ENCODE measurements around the gene PNLIPRP1. TPM values are rescaled to one million over a fixed set of nuclear protein-coding genes. Genes with fewer than 3 reads are reported as not detected.

Gene PNLIPRP1
- total RNA-seq, 1 experiment from 2014 or later: not detected

DNA sequence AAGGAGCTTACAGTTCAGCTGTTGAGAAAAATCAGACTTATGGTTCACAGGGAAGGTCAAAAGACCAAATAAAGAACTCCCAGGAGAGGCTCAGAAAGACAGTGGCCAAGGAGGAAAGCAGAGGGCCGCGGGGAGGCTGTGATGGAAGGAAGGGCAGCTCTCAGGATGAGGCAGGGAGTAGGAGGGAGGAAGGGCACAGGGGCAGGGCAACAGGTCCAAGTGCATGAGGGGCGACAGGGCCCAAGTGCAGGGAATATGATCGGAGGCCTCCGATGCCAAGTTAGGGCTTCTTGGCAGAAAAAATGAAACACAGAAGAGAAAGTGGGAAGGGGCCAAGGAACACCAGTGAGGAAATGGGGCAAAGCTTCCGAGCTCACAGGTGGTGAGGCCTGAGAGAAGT lies 16.6 kb downstream of the PNLIPRP1 start:
- no peak overlapping the region for H3K4me3 Mint-ChIP-seq
- TF ChIP-seq, protein P1, sequence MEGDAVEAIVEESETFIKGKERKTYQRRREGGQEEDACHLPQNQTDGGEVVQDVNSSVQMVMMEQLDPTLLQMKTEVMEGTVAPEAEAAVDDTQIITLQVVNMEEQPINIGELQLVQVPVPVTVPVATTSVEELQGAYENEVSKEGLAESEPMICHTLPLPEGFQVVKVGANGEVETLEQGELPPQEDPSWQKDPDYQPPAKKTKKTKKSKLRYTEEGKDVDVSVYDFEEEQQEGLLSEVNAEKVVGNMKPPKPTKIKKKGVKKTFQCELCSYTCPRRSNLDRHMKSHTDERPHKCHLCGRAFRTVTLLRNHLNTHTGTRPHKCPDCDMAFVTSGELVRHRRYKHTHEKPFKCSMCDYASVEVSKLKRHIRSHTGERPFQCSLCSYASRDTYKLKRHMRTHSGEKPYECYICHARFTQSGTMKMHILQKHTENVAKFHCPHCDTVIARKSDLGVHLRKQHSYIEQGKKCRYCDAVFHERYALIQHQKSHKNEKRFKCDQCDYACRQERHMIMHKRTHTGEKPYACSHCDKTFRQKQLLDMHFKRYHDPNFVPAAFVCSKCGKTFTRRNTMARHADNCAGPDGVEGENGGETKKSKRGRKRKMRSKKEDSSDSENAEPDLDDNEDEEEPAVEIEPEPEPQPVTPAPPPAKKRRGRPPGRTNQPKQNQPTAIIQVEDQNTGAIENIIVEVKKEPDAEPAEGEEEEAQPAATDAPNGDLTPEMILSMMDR (conservative IDR thresholded peaks at IDR 0.05): no peak

More for the DNA sequence above, 16.6 kb downstream of the PNLIPRP1 start:
- no peak overlapping the region for H4K8ac ChIP-seq (replicated peaks; ENCODE audit: insufficient read length, low read depth, low read length)
- H3K9me3 ChIP-seq (ENCODE audit: control insufficient read depth, low read depth, low read length): no peaks in the 10 kb centered on the region
- no peak overlapping the region for H2BK15ac ChIP-seq (ENCODE audit: low read depth, low read length)
- H3K9ac ChIP-seq (ENCODE audit: extremely low read depth, insufficient read length, low read length): no peak overlapping the region
- no peak overlapping the region for H3K56ac ChIP-seq (ENCODE audit: insufficient read length, low read depth, low read length)
- no peak overlapping the region for H3K4me2 ChIP-seq (ENCODE audit: insufficient read depth, insufficient read length, low read length)
- no peak overlapping the region for H3K23ac ChIP-seq (ENCODE audit: insufficient read length, low read depth, low read length)
- H4K91ac ChIP-seq (ENCODE audit: insufficient read length, low read depth, low read length): no peak overlapping the region
- H3K4me1 Mint-ChIP-seq: peaks cover 0 to 5% of the 10 kb centered on the region in 2 experiments; a peak in 1 of 4 replicates
- no peak overlapping the region for H3K14ac ChIP-seq (ENCODE audit: insufficient read depth, low read length)
- H4K20me1 ChIP-seq (ENCODE audit: control insufficient read depth, insufficient read depth, insufficient read length): no peaks in the 10 kb centered on the region
- no peak overlapping the region for H3K27ac Mint-ChIP-seq
- WGBS (ENCODE audit: extremely low coverage, insufficient read length, low lambda C conversion rate): no CpG with 5 or more reads among the region's 6 CpGs
- H4K5ac ChIP-seq (ENCODE audit: insufficient read length, low read depth, low read length): no peak overlapping the region
- H3K4me1 ChIP-seq (ENCODE audit: insufficient read depth, low read length): no peaks in the 10 kb centered on the region
- no peak overlapping the region for H3K4ac ChIP-seq (ENCODE audit: low read depth, low read length)
- no peak overlapping the region for H2AK5ac ChIP-seq (ENCODE audit: insufficient read length, low read length)
- no peaks in the 10 kb centered on the region for H3K79me2 ChIP-seq (ENCODE audit: insufficient read depth, low read length)
- H2BK12ac ChIP-seq (ENCODE audit: insufficient read length, low read depth, low read length): no peak overlapping the region
- no peaks in the 10 kb centered on the region for H3K79me1 ChIP-seq (ENCODE audit: insufficient read depth, low read depth, low read length, poor library complexity, severe bottlenecking)
- DNase-seq: no peak
- no peak overlapping the region for H2BK120ac ChIP-seq (ENCODE audit: low read depth, low read length, poor library complexity, severe bottlenecking)
- H3K27me3 ChIP-seq (ENCODE audit: insufficient read depth, low read length): no peaks in the 10 kb centered on the region
- no peaks in the 10 kb centered on the region for H3K23me2 ChIP-seq (ENCODE audit: insufficient read length, low read depth, low read length, poor library complexity, severe bottlenecking)
- H2BK20ac ChIP-seq (ENCODE audit: low read depth, low read length, poor library complexity, severe bottlenecking): no peak overlapping the region
- peaks cover 26% of the 10 kb centered on the region for H3K27me3 Mint-ChIP-seq (ENCODE audit: low read depth)
- H3K18ac ChIP-seq (ENCODE audit: insufficient read length, low read depth, low read length): no peak overlapping the region
- no peak overlapping the region for H2AFZ ChIP-seq (ENCODE audit: low read length)
- no peak overlapping the region for H2BK5ac ChIP-seq (ENCODE audit: insufficient read length, low read length)
- H3K9me3 Mint-ChIP-seq: 0 out of 5 replicates have a peak, but pooled peaks cover 0 to 3% of the 10 kb centered on the region in 2 experiments
- no peaks in the 10 kb centered on the region for H3K36me3 Mint-ChIP-seq (ENCODE audit: insufficient read depth in 1 of 3, low read depth in 3 of 3)
- no peak overlapping the region for H3T11ph ChIP-seq (ENCODE audit: low read length)
- no peak overlapping the region for H3K27ac ChIP-seq (ENCODE audit: insufficient read length, low read depth, low read length)

Measured in H9 (cell line).